Measurements from ENCODE around the gene ASPSCR1. TPM values are rescaled to one million over a fixed set of nuclear protein-coding genes. Genes with fewer than 3 reads are reported as not detected.
A peak's percentile ranks its signal among the peaks of the same experiment; 100 is the strongest.
"Not testable (repeated sequence)": the region's sequence is repeated elsewhere in the genome, so short reads cannot be mapped to it uniquely, and the experiment has no call there.

Gene ASPSCR1
- total and polyA plus RNA-seq, 10 donors = 20.2 to 58.8 (median 33.5) TPM

GRCh38 chr17:81978524-81979298 lies 1.3 kb downstream of the ASPSCR1 start:
- TF ChIP-seq POLR2AphosphoS5 (IDR thresholded peaks at IDR 0.05) (no peak), CTCF (IDR thresholded peaks at IDR 0.05 in 8 of 11, conservative IDR thresholded peaks at IDR 0.05 in 3 of 11) (no peak), POLR2A (IDR thresholded peaks at IDR 0.05) (no peak)
- H3K36me3 ChIP-seq = peaks cover 0 to 48% (median 3%) of the 10 kb centered on the region in 6 donors
- WGBS, 5 donors = 86 to 92% (median 90%) methylated on average over 25 to 27 of the region's 27 CpGs
- H3K4me1 ChIP-seq = peaks cover 7 to 62% (median 30%) of the 10 kb centered on the region in 6 donors
- peaks cover 0 to 3% (median 0%) of the 10 kb centered on the region in 8 donors for H3K9me3 ChIP-seq
- no peaks in the 10 kb centered on the region for H3K27me3 ChIP-seq (replicated peaks in 1 of 7)
- peak overlapping the region in 1 of 8 donors; percentile 98 for H3K27ac ChIP-seq
- H3K4me3 ChIP-seq = peak overlapping the region in 7 of 8 donors; percentile 90 to 97 (median 93)
- intact Hi-C loops (cut with DNase I; ENCODE audit: low total_unique reads) = no loop called here
- no peak for DNase-seq

GRCh38 chr17:81980122-81980521 lies 2.7 kb downstream of the ASPSCR1 start:
- no peak overlapping the region for H3K27ac ChIP-seq
- H3K36me3 ChIP-seq = peaks cover 0 to 62% (median 11%) of the 10 kb centered on the region in 6 donors
- 86 to 98% (median 90%) methylated on average over 4 of the region's 4 CpGs for WGBS, 5 donors

GRCh38 chr17:81980707-81981343 lies 3.4 kb downstream of the ASPSCR1 start:
- no peaks in the 10 kb centered on the region for H3K9me3 ChIP-seq
- intact Hi-C loops (cut with DNase I; ENCODE audit: low total_unique reads) = no loop called here
- WGBS, 5 donors = 48 to 69% (median 58%) methylated on average over 9 of the region's 9 CpGs
- H3K4me3 ChIP-seq = no peak overlapping the region
- H3K27me3 ChIP-seq (replicated peaks in 1 of 7) = no peaks in the 10 kb centered on the region
- H3K4me1 ChIP-seq = peaks cover 7 to 66% (median 30%) of the 10 kb centered on the region in 6 donors
- TF ChIP-seq POLR2A (IDR thresholded peaks at IDR 0.05) (no peak), POLR2AphosphoS5 (IDR thresholded peaks at IDR 0.05) (no peak), CTCF (IDR thresholded peaks at IDR 0.05 in 8 of 11, conservative IDR thresholded peaks at IDR 0.05 in 3 of 11) (no peak)
- no peak for DNase-seq
- H3K27ac ChIP-seq = no peak overlapping the region
- H3K36me3 ChIP-seq = peaks cover 0 to 69% (median 17%) of the 10 kb centered on the region in 6 donors

More at GRCh38 chr17:81980122-81980521, 2.7 kb downstream of the ASPSCR1 start:
- Histone ChIP-seq H3K27me3 (replicated peaks in 1 of 7) (no peaks in the 10 kb centered on the region), H3K9me3 (no peaks in the 10 kb centered on the region), H3K4me1 (peaks cover 7 to 66% (median 30%) of the 10 kb centered on the region in 6 donors), H3K4me3 (no peak overlapping the region)
- intact Hi-C loops (cut with DNase I; ENCODE audit: low total_unique reads) = no loop called here
- TF ChIP-seq CTCF (IDR thresholded peaks at IDR 0.05 in 8 of 11, conservative IDR thresholded peaks at IDR 0.05 in 3 of 11) = no peak
- no peak for TF ChIP-seq POLR2A (IDR thresholded peaks at IDR 0.05)
- TF ChIP-seq POLR2AphosphoS5 (IDR thresholded peaks at IDR 0.05) = no peak
- DNase-seq = no peak

- peaks cover 7 to 59% (median 27%) of the 10 kb centered on the region in 6 donors for H3K4me1 ChIP-seq
- H3K27ac ChIP-seq; DNase-seq; H3K27me3 ChIP-seq (replicated peaks in 1 of 7); H3K9me3 ChIP-seq; intact Hi-C loops (cut with DNase I; ENCODE audit: low total_unique reads); H3K4me3 ChIP-seq: not testable (repeated sequence)
- H3K36me3 ChIP-seq = peaks cover 0 to 76% (median 21%) of the 10 kb centered on the region in 6 donors
- WGBS, 5 donors = 94 to 97% (median 94%) methylated on average over 11 to 12 of the region's 12 CpGs
Measured at GRCh38 chr17:81981511-81981910, 4.1 kb downstream of the ASPSCR1 start.

All from spleen (tissue), 11 donors.